A549 (cell line): ENCODE results near the gene WNT7A. TPM values are rescaled to one million over a fixed set of nuclear protein-coding genes. Genes with fewer than 3 reads are reported as not detected.

Experiments used
- ATAC-seq, 2 experiments: fragments of 200-7000 bp in 1 of 2; fragments of >200 bp in 1 of 2; cut with Nextera tagmentation in 1 of 2; cut with Tn5 transposase in 1 of 2; 3 replicates each; pipeline versions ENCODE4 v1.8.0 to v1.9.1; 2018 to 2020; ENCODE audit warnings: mild to moderate bottlenecking in 1 of 2, moderate library complexity in 1 of 2
- CTCF ChIA-PET: fragments of 300-600 bp; sonication (Branson Sonifier 250); formaldehyde crosslinking; extraction: SDS; loops from one replicate; lab custom pipeline; 2021; ENCODE audit warnings: antibody characterized with exemption, inconsistent platforms; lab: Yijun Ruan, JAX
- POLR2A ChIA-PET: fragments of 350-600 bp; formaldehyde crosslinking; extraction: SDS; loops from one replicate; lab custom pipeline; 2021; ENCODE audit warnings: antibody characterized with exemption, inconsistent platforms; lab: Yijun Ruan, JAX
- DNase-seq, 2 experiments: peaks; one replicate each; pipeline versions ENCODE4 v3.0.0 to v3.0.0-alpha.2; 2011 to 2016; ENCODE audit warnings: low read depth in 1 of 2, low spot score in 1 of 2
- FAIRE-seq: peaks from 2 replicates; lab custom pipeline; 2011; peaks lifted over from hg19 to GRCh38; lab: Jason Lieb, UNC
- H3K27ac ChIP-seq, 2 experiments: fragments of >200 bp; sonication (Bioruptor Twin); formaldehyde crosslinking; 3 replicates each; pipeline ENCODE4 v1.5.1; 2016 to 2017
- H3K4me1 ChIP-seq: fragments of >200 bp; sonication (Bioruptor Twin); formaldehyde crosslinking; 3 replicates; pipeline ENCODE4 v1.6.1; 2016
- H3K4me2 ChIP-seq: fragments of >200 bp; sonication (Bioruptor Twin); formaldehyde crosslinking; 3 replicates; pipeline ENCODE4 v1.6.1; 2016
- H3K4me3 ChIP-seq: fragments of >200 bp; sonication (Bioruptor Twin); formaldehyde crosslinking; 3 replicates; pipeline ENCODE4 v1.5.1; 2016
- H3K9me3 ChIP-seq: fragments of >200 bp; sonication (Bioruptor Twin); formaldehyde crosslinking; 3 replicates; pipeline ENCODE4 v1.6.1; 2016
- ATOH8 ChIP-seq: fragments of 250-450 bp; sonication (Bioruptor Pico); IDR thresholded peaks from 2 replicates; pipeline ENCODE4 v1.5.0; 2020; ENCODE audit warnings: low read depth, mild to moderate bottlenecking, moderate library complexity
- CBX2 ChIP-seq: fragments of 200-600 bp; sonication (generic); IDR thresholded peaks from 2 replicates; pipeline ENCODE4 v1.6.1; 2016; ENCODE audit warnings: low read depth, mild to moderate bottlenecking, borderline replicate concordance
- CBX8 ChIP-seq: fragments of 200-600 bp; sonication (generic); IDR thresholded peaks from 2 replicates; pipeline ENCODE4 v1.6.1; 2016
- CEBPB ChIP-seq, 2 experiments: fragments of >200 bp in 1 of 2; sonication (Bioruptor Twin) in 1 of 2; formaldehyde crosslinking in 1 of 2; IDR thresholded peaks; 2 replicates each; pipeline ENCODE4 v1.6.1; 2012 to 2016
- FOSB ChIP-seq: fragments of 250-450 bp; sonication (Bioruptor Pico); IDR thresholded peaks from 2 replicates; pipeline ENCODE4 v1.5.0; 2020; ENCODE audit warnings: mild to moderate bottlenecking, moderate library complexity
- FOSL2 ChIP-seq, 2 experiments: fragments of 450-650 bp in 1 of 2; fragments of >200 bp in 1 of 2; sonication (Bioruptor Twin) in 1 of 2; formaldehyde crosslinking; IDR thresholded peaks; 2 replicates each; pipeline versions ENCODE4 v1.5.0 to v1.6.1; 2016 to 2020; ENCODE audit warnings: mild to moderate bottlenecking in 1 of 2, moderate library complexity in 1 of 2
- FOXS1 ChIP-seq: fragments of 250-450 bp; sonication (Bioruptor Pico); IDR thresholded peaks from 2 replicates; pipeline ENCODE4 v1.5.0; 2020; ENCODE audit warnings: mild to moderate bottlenecking, moderate library complexity
- GATA3 ChIP-seq: IDR thresholded peaks from 2 replicates; pipeline ENCODE4 v1.6.1; 2012; ENCODE audit warnings: borderline replicate concordance
- HDAC2 ChIP-seq: fragments of 200-600 bp; sonication (generic); IDR thresholded peaks from 2 replicates; pipeline ENCODE4 v1.6.1; 2016
- MAZ ChIP-seq: fragments of 150-350 bp; IDR thresholded peaks from 2 replicates; pipeline ENCODE4 v1.6.1; 2014; ENCODE audit warnings: antibody characterized with exemption, low read depth, low read length, borderline replicate concordance
- PBX3 ChIP-seq: IDR thresholded peaks from 2 replicates; pipeline ENCODE4 v1.6.1; 2012
- POLR2A ChIP-seq: IDR thresholded peaks from 2 replicates; pipeline ENCODE4 v1.6.1; 2012; ENCODE audit warnings: mild to moderate bottlenecking, low read length
- RAD21 ChIP-seq, 2 experiments: fragments of >200 bp in 1 of 2; sonication (Bioruptor Twin) in 1 of 2; formaldehyde crosslinking in 1 of 2; IDR thresholded peaks in 1 of 2; conservative IDR thresholded peaks in 1 of 2; 2 replicates in 1 of 2; 3 replicates in 1 of 2; pipeline ENCODE4 v1.6.1; 2012 to 2018; ENCODE audit warnings: inconsistent platforms in 1 of 2
- RARB ChIP-seq: fragments of 250-450 bp; sonication (Bioruptor Pico); IDR thresholded peaks from 2 replicates; pipeline ENCODE4 v1.8.0; 2021; ENCODE audit warnings: mild to moderate bottlenecking, moderate library complexity
- REST ChIP-seq: fragments of 200-600 bp; sonication (generic); IDR thresholded peaks from 2 replicates; pipeline ENCODE4 v1.6.1; 2016; ENCODE audit warnings: antibody characterized with exemption, mild to moderate bottlenecking, moderate library complexity
- SMC3 ChIP-seq: fragments of >200 bp; sonication (Bioruptor Twin); formaldehyde crosslinking; IDR thresholded peaks from 3 replicates; pipeline ENCODE4 v1.6.1; 2018; ENCODE audit warnings: inconsistent platforms
- SREBF2 ChIP-seq: fragments of 450-650 bp; IDR thresholded peaks from 2 replicates; pipeline ENCODE4 v1.6.1; 2014; ENCODE audit warnings: mild to moderate bottlenecking, moderate library complexity
- TP53 ChIP-seq: fragments of 250-450 bp; sonication (Bioruptor Pico); IDR thresholded peaks from 2 replicates; pipeline ENCODE4 v1.5.0; 2021; ENCODE audit warnings: mild to moderate bottlenecking, moderate library complexity
- ZNF302 ChIP-seq: fragments of 250-450 bp; sonication (Bioruptor Pico); IDR thresholded peaks from 2 replicates; pipeline ENCODE4 v1.9.0; 2021; ENCODE audit warnings: inconsistent platforms, mild to moderate bottlenecking, moderate library complexity
- WGBS: methylation state at CpG from one replicate; pipeline ENCODE4 v1.1.6; 2017; ENCODE audit errors: missing lambda C conversion rate; 5-methylcytosine and 5-hydroxymethylcytosine counted together
- polyA plus RNA-seq, 4 experiments: library from polyadenylated mRNA; depleted of rRNA in 3 of 4; stranded (reverse); fragments of >200 nt; fragmentation: RNase III in 1 of 4; extraction: RNeasy Plus Mini Kit Qiagen cat#74134 plus additional on column Dnase treatment in 1 of 4; gene quantifications; 2 replicates in 3 of 4; 3 replicates in 1 of 4; pipeline ENCODE4 v1.2.3, GENCODE V29; 2011 to 2017
- TF ChIP-seq, protein P1 (sequence below): fragments of >200 bp; sonication (Bioruptor Twin); formaldehyde crosslinking; IDR thresholded peaks from 3 replicates; pipeline ENCODE4 v1.5.1; 2016
- TF ChIP-seq, protein P2 (sequence below): IDR thresholded peaks from 2 replicates; pipeline ENCODE4 v1.6.1; 2012; ENCODE audit warnings: low read depth, borderline replicate concordance
- TF ChIP-seq, protein P3 (sequence below): fragments of >200 bp; sonication (Bioruptor Twin); formaldehyde crosslinking; IDR thresholded peaks from 2 replicates; pipeline ENCODE4 v1.6.1; 2016
- TF ChIP-seq, protein P4 (sequence below): fragments of 250-450 bp; sonication (Bioruptor Pico); IDR thresholded peaks from 2 replicates; pipeline ENCODE4 v1.5.0; 2021; ENCODE audit warnings: mild to moderate bottlenecking, moderate library complexity, borderline replicate concordance

The WNT7A gene
- polyA plus RNA-seq, 2 of the 4 experiments (the other 2 are of a cell fraction), result 0.03 TPM

DNA sequence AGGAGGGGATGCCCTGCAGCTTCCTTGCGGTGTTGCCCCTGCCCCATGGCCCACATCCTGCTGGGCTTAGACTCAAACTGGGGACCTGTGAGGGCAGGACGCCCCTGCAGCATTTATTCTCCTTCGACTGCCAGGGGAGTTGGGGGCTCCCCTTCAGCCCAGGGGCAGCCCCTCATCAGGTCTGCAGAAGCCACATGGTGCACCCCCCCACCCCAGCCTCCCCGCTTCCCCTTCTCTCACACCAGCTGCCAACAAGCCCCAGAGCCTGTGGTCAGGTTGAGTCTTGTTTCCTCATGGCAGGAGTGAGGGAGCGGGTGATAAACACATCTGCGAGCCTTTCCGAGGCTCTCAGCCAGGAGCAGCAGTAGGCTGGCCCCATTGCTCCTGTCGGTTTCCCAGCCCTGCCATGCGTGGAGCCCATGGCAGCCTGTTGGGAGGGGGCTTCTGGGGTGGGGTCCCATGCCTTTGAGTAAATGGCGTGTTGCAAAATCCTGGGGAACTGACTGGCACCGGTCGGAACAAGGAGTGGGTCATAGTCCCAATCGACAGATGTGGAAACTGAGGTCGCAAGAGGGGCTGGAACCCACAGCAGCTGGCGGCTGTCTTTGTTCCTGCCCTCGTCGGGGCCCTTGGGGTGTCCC, 27.8 kb downstream of the WNT7A start:
- H3K9me3 ChIP-seq, result no peaks in the 10 kb centered on the region
- no peak overlapping the region for H3K4me3 ChIP-seq
- H3K4me2 ChIP-seq, result no peak overlapping the region
- TF ChIP-seq, protein P1, sequence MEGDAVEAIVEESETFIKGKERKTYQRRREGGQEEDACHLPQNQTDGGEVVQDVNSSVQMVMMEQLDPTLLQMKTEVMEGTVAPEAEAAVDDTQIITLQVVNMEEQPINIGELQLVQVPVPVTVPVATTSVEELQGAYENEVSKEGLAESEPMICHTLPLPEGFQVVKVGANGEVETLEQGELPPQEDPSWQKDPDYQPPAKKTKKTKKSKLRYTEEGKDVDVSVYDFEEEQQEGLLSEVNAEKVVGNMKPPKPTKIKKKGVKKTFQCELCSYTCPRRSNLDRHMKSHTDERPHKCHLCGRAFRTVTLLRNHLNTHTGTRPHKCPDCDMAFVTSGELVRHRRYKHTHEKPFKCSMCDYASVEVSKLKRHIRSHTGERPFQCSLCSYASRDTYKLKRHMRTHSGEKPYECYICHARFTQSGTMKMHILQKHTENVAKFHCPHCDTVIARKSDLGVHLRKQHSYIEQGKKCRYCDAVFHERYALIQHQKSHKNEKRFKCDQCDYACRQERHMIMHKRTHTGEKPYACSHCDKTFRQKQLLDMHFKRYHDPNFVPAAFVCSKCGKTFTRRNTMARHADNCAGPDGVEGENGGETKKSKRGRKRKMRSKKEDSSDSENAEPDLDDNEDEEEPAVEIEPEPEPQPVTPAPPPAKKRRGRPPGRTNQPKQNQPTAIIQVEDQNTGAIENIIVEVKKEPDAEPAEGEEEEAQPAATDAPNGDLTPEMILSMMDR, result no peak
- no peak for TF ChIP-seq CEBPB (IDR thresholded peaks at IDR 0.05)
- no peak for TF ChIP-seq FOXS1 (CRISPR knock-in tag)
- TF ChIP-seq, protein P2, sequence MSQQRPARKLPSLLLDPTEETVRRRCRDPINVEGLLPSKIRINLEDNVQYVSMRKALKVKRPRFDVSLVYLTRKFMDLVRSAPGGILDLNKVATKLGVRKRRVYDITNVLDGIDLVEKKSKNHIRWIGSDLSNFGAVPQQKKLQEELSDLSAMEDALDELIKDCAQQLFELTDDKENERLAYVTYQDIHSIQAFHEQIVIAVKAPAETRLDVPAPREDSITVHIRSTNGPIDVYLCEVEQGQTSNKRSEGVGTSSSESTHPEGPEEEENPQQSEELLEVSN, result no peak
- no peak for TF ChIP-seq SMC3
- TF ChIP-seq FOSB (CRISPR knock-in tag), result no peak
- no peak for TF ChIP-seq HDAC2
- TF ChIP-seq ZNF302 (CRISPR knock-in tag), result no peak
- TF ChIP-seq, protein P3, sequence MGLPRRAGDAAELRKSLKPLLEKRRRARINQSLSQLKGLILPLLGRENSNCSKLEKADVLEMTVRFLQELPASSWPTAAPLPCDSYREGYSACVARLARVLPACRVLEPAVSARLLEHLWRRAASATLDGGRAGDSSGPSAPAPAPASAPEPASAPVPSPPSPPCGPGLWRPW, result no peak
- no peak for TF ChIP-seq CBX8
- no peak for TF ChIP-seq ATOH8 (CRISPR knock-in tag)
- no peak for TF ChIP-seq POLR2A
- no peak for TF ChIP-seq CBX2
- no peak for TF ChIP-seq RAD21 (conservative IDR thresholded peaks at IDR 0.05 in 1 of 2, IDR thresholded peaks at IDR 0.05 in 1 of 2)
- no peak for TF ChIP-seq RARB (CRISPR knock-in tag)
- no peak for TF ChIP-seq PBX3
- no peak for FAIRE-seq
- CTCF ChIA-PET, result no interaction called here
- DNase-seq, result no peak
- POLR2A ChIA-PET, result no interaction called here
- no peaks in the 10 kb centered on the region for H3K4me1 ChIP-seq
- 82% methylated on average over 10 of the region's 17 CpGs for WGBS
- no peak overlapping the region for H3K27ac ChIP-seq
- no peak for ATAC-seq

- FAIRE-seq (no peak), ATAC-seq (no peak)
- 69% methylated on average over 15 of the region's 15 CpGs for WGBS
- Histone ChIP-seq H3K27ac (no peak overlapping the region), H3K9me3 (no peaks in the 10 kb centered on the region)
- TF ChIP-seq GATA3 (no peak), SMC3 (no peak), FOSL2 (IDR thresholded peaks at IDR 0.05) (no peak), FOSL2 (CRISPR knock-in tag; IDR thresholded peaks at IDR 0.05) (no peak), ZNF302 (CRISPR knock-in tag) (no peak), SREBF2 (no peak), ATOH8 (CRISPR knock-in tag) (no peak), REST (no peak), CBX8 (no peak), TP53 (CRISPR knock-in tag) (no peak), MAZ (no peak)
- TF ChIP-seq, protein P4, sequence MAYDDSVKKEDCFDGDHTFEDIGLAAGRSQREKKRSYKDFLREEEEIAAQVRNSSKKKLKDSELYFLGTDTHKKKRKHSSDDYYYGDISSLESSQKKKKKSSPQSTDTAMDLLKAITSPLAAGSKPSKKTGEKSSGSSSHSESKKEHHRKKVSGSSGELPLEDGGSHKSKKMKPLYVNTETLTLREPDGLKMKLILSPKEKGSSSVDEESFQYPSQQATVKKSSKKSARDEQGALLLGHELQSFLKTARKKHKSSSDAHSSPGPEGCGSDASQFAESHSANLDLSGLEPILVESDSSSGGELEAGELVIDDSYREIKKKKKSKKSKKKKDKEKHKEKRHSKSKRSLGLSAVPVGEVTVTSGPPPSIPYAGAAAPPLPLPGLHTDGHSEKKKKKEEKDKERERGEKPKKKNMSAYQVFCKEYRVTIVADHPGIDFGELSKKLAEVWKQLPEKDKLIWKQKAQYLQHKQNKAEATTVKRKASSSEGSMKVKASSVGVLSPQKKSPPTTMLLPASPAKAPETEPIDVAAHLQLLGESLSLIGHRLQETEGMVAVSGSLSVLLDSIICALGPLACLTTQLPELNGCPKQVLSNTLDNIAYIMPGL (CRISPR knock-in tag), result no peak
- TF ChIP-seq, all 56 proteins: peak for 0
- CTCF ChIA-PET, result interaction anchor here (0.7 kb wide), 1 partner anchor 30 kb away, joined by 3 read pairs; no protein-coding TSS in a partner anchor
- H3K4me1 ChIP-seq, result no peaks in the 10 kb centered on the region
- DNase-seq, result no peak
- H3K4me3 ChIP-seq, result no peak overlapping the region
- H3K4me2 ChIP-seq, result no peak overlapping the region
- POLR2A ChIA-PET, result no interaction called here
Measured at GRCh38 chr3:13851091-13851849, 28.6 kb downstream of the WNT7A start.
